ENCODE results near the gene CLNK. TPM values are rescaled to one million over a fixed set of nuclear protein-coding genes. Genes with fewer than 3 reads are reported as not detected.
"Not testable (repeated sequence)": the region's sequence is repeated elsewhere in the genome, so short reads cannot be mapped to it uniquely, and the experiment has no call there.

CLNK gene
- polyA plus RNA-seq, 4 donors, result 0.62 to 1.6 (median 0.74) TPM

- no peak for DNase-seq (ENCODE audit: low read depth in 4 of 4, low spot score in 2 of 4)
Observed at GRCh38 chr4:10582059-10582686, 102.4 kb downstream of the CLNK start.

GRCh38 chr4:10581022-10581421 lies 103.5 kb downstream of the CLNK start:
- DNase-seq (ENCODE audit: low read depth in 4 of 4, low spot score in 2 of 4), result no peak

GRCh38 chr4:10579648-10580047 lies 104.9 kb downstream of the CLNK start:
- no peak for DNase-seq (ENCODE audit: low read depth in 4 of 4, low spot score in 2 of 4)

- DNase-seq (ENCODE audit: low read depth in 4 of 4, low spot score in 2 of 4), result no peak
Observed at GRCh38 chr4:10577508-10578426, 106.8 kb downstream of the CLNK start.

- no peak for DNase-seq (ENCODE audit: low read depth in 4 of 4, low spot score in 2 of 4)
Observed at GRCh38 chr4:10577018-10577417, 107.5 kb downstream of the CLNK start.

GRCh38 chr4:10576236-10576635 lies 108.3 kb downstream of the CLNK start:
- DNase-seq (ENCODE audit: low read depth in 4 of 4, low spot score in 2 of 4), result no peak

- no peak for DNase-seq (ENCODE audit: low read depth in 4 of 4, low spot score in 2 of 4)
Observed at GRCh38 chr4:10575414-10575813, 109.2 kb downstream of the CLNK start.

- DNase-seq (ENCODE audit: low read depth in 4 of 4, low spot score in 2 of 4), result not testable (repeated sequence)
Observed at GRCh38 chr4:10574553-10574952, 110.0 kb downstream of the CLNK start.

- no peak for DNase-seq (ENCODE audit: low read depth in 4 of 4, low spot score in 2 of 4)
Observed at GRCh38 chr4:10571909-10572308, 112.7 kb downstream of the CLNK start.

- no peak for DNase-seq (ENCODE audit: low read depth in 4 of 4, low spot score in 2 of 4)
Observed at GRCh38 chr4:10569491-10569890, 115.1 kb downstream of the CLNK start.

GRCh38 chr4:10567766-10568165 lies 116.8 kb downstream of the CLNK start:
- DNase-seq (ENCODE audit: low read depth in 4 of 4, low spot score in 2 of 4), result no peak

- no peak for DNase-seq (ENCODE audit: low read depth in 4 of 4, low spot score in 2 of 4)
Observed at GRCh38 chr4:10565166-10565780, 119.3 kb downstream of the CLNK start.

- DNase-seq (ENCODE audit: low read depth in 4 of 4, low spot score in 2 of 4), result peak in 1 of 4 donors; percentile 49
Observed at GRCh38 chr4:10554694-10555093, 129.9 kb downstream of the CLNK start.

GRCh38 chr4:10554121-10554520 lies 130.4 kb downstream of the CLNK start:
- DNase-seq (ENCODE audit: low read depth in 4 of 4, low spot score in 2 of 4), result no peak

GRCh38 chr4:10552591-10553280 lies 131.8 kb downstream of the CLNK start:
- no peak for DNase-seq (ENCODE audit: low read depth in 4 of 4, low spot score in 2 of 4)

- DNase-seq (ENCODE audit: low read depth in 4 of 4, low spot score in 2 of 4), result no peak
Observed at GRCh38 chr4:10535912-10536311, 148.7 kb downstream of the CLNK start.

GRCh38 chr4:10534820-10535219 lies 149.7 kb downstream of the CLNK start:
- no peak for DNase-seq (ENCODE audit: low read depth in 4 of 4, low spot score in 2 of 4)

- no peak for DNase-seq (ENCODE audit: low read depth in 4 of 4, low spot score in 2 of 4)
Observed at GRCh38 chr4:10532155-10532554, 152.4 kb downstream of the CLNK start.

- no peak for DNase-seq (ENCODE audit: low read depth in 4 of 4, low spot score in 2 of 4)
Observed at GRCh38 chr4:10530137-10530786, 154.3 kb downstream of the CLNK start.

Data from left renal cortex interstitium (tissue), 4 donors.